ENCODE measurements around the gene THSD4.
"Not testable (repeated sequence)": the region's sequence is repeated elsewhere in the genome, so short reads cannot be mapped to it uniquely, and the experiment has no call there.

THSD4 gene

DNA sequence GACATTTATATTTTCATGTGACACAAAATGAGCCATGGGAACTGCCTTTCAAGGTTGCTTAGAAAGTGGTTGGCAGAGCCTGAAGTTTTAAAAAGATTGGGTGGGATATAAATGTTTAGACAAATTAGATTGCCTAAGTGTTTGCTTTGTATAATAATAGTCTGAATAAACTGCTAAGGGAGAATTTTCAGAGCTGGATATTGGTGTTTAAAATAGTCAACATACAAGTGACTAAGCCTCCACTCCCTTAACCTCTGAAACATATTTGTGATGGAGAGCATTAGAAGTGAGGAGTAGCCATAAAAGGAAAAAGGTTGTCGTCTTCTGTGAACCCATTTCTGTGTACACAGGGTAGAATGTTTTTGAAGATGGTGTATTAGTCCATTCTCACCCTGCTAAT, 201.6 kb downstream of the THSD4 start:
- H3K27me3 ChIP-seq = no peaks in the 10 kb centered on the region
- H3K4me2 ChIP-seq = no peak overlapping the region
- H3K27ac ChIP-seq = no peak overlapping the region
- no peaks in the 10 kb centered on the region for H4K20me1 ChIP-seq
- H3K4me1 ChIP-seq = no peaks in the 10 kb centered on the region
- H3K9ac ChIP-seq = no peak overlapping the region
- no peaks in the 10 kb centered on the region for H3K36me3 ChIP-seq
- peaks cover 10 to 20% (median 14%) of the 10 kb centered on the region in 11 experiments; a peak in 20 of 22 replicates for H3K9me3 ChIP-seq (replicated peaks in 1 of 11)
- TF ChIP-seq Cebpa-rat (IDR thresholded peaks at IDR 0.05) = no peak
- H3K4me3 ChIP-seq = no peak overlapping the region

DNA sequence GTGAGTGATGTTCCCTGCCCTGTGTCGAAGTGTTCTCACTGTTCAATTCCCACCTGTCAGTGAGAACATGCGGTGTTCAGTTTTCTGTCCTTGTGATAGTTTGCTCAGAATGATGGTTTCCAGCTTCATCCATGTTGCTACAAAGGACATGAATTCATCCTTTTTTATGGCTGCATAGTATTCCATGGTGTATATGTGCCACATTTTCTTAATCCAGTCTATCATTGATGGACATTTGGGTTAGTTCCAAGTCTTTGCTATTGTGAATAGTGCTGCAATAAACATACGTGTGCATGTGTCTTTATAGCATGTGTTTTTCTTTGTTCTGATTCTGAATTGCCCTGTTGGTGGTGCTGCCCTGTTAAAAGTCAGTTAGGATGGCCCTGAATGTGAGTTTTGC, 204.2 kb downstream of the THSD4 start:
- H3K36me3 ChIP-seq, H3K9ac ChIP-seq, H4K20me1 ChIP-seq, H3K4me1 ChIP-seq, H3K4me3 ChIP-seq, H3K27me3 ChIP-seq, H3K27ac ChIP-seq, H3K4me2 ChIP-seq: not testable (repeated sequence)
- peaks cover 10 to 20% (median 14%) of the 10 kb centered on the region in 11 experiments; a peak in 20 of 22 replicates for H3K9me3 ChIP-seq (replicated peaks in 1 of 11)

DNA sequence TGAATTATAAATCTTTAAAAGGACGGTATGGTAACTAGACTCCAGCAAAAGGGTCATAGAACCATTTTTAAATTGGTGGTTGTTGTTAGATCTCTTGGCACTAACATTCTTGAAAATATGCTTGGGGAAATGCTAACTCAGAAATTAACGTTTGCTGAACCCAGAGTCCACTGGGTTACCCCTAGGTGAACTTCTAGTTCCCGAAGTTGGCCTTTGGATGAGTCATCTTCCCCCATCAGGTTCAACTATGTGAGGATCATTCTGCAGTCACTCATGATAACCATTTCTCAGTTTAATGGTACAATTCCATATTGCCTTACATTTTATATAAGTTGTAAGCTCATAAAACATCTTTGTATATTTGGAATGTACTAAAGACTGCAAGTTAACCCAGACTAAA, 204.7 kb downstream of the THSD4 start:
- Histone ChIP-seq H3K4me1 (no peaks in the 10 kb centered on the region), H3K9ac (no peak overlapping the region)

DNA sequence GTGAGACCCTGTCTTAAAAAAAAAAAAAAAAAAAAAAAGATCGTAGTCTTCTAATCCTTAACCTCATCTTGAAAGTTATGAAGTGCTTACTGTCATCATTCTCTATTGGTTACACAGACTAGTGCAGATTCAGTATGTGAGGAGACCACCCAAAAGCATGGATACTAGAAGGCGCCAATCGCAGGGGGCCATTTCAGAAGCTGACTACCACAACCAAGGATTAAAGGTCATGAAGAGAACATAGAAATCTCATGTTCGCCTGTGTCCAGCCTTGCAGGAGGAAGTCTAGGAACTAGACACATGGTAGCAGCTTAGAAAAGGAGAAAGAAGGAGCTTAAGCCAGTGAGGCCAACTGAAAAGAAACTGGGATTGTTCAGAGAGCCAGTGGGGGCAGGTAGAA, 207.8 kb downstream of the THSD4 start:
- Histone ChIP-seq H3K27me3 (no peaks in the 10 kb centered on the region), H3K4me3 (no peak overlapping the region), H4K20me1 (no peaks in the 10 kb centered on the region), H3K36me3 (no peaks in the 10 kb centered on the region), H3K4me2 (no peak overlapping the region), H3K4me1 (no peaks in the 10 kb centered on the region), H3K27ac (no peak overlapping the region), H3K9me3 (replicated peaks in 1 of 11) (peaks cover 0 to 7% (median under 1%) of the 10 kb centered on the region in 11 experiments; a peak in 6 of 22 replicates), H3K9ac (no peak overlapping the region)
- TF ChIP-seq Cebpa-rat (IDR thresholded peaks at IDR 0.05) = no peak

More for the DNA sequence above, 204.7 kb downstream of the THSD4 start:
- peaks cover 10 to 20% (median 14%) of the 10 kb centered on the region in 11 experiments; a peak in 20 of 22 replicates for H3K9me3 ChIP-seq (replicated peaks in 1 of 11)
- no peaks in the 10 kb centered on the region for H3K36me3 ChIP-seq
- no peak for TF ChIP-seq Cebpa-rat (IDR thresholded peaks at IDR 0.05)
- H4K20me1 ChIP-seq = no peaks in the 10 kb centered on the region
- no peak overlapping the region for H3K4me2 ChIP-seq
- H3K27me3 ChIP-seq = no peaks in the 10 kb centered on the region
- H3K27ac ChIP-seq = no peak overlapping the region
- H3K4me3 ChIP-seq = no peak overlapping the region

DNA sequence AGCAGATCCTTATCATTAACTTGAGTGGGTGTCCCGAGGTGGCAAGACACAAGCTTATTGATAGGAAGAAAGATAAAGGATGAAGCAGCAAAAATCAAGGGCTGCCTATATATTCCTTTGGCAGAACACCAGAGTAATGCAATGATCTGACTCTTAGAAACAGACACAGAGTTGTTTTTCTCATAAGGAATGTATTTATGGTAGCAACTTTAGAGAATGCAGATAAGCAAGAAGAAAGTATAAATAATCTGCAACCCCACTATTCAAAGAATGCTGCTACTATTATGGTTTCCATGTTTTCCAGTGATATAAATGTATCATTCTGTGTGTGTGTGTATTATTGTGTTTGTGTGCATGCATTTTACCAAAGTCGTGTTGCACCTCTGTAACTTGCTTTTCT, 208.3 kb downstream of the THSD4 start:
- H4K20me1 ChIP-seq = no peaks in the 10 kb centered on the region
- H3K9me3 ChIP-seq (replicated peaks in 1 of 11) = peaks cover 0 to 2% (median 0%) of the 10 kb centered on the region in 11 experiments; a peak in 1 of 22 replicates
- H3K9ac ChIP-seq = no peak overlapping the region
- no peak overlapping the region for H3K27ac ChIP-seq
- no peaks in the 10 kb centered on the region for H3K27me3 ChIP-seq
- no peak for TF ChIP-seq Cebpa-rat (IDR thresholded peaks at IDR 0.05)
- no peaks in the 10 kb centered on the region for H3K4me1 ChIP-seq
- H3K4me3 ChIP-seq = no peak overlapping the region
- no peak overlapping the region for H3K4me2 ChIP-seq
- H3K36me3 ChIP-seq = no peaks in the 10 kb centered on the region

DNA sequence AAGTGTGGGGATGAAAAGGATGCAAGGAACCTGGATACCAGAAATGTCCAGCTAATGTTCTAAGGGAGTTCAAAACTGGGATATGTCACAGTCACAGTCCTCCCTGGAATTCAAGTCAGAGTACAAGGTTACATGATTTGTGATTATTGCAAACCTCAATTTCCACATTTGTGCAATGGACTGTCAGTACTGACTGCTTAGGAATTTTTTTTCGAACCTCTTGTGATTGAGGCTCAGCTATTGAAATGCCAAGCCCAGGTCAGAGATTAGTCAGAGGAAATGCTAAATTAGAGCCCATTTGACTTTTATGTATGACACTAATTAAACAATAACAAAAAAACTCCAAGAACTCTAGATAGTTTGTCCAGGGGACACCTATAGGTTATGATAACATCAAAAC, 210.2 kb downstream of the THSD4 start:
- no peak overlapping the region for H3K27ac ChIP-seq

DNA sequence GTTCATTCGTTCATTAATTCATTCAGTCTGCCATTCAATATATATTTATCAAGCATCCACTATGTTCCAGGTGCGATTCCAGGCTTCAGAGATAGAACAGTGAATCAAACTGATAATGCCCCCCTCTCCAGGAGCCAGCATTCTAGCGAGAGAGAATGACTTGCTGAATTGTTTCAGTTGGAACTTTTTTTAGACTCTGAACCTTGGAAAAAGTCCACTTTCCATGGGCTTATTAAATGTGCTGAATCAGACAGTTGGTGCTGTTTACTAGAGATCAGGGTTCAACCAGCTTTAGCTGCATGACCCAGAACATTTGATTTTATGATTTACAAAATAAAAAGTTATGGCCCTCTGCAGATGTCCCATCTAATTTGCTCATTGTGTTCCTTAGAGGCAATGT, 213.2 kb downstream of the THSD4 start:
- Histone ChIP-seq H3K4me1 (no peaks in the 10 kb centered on the region), H3K36me3 (no peaks in the 10 kb centered on the region), H3K27ac (no peak overlapping the region), H3K27me3 (no peaks in the 10 kb centered on the region), H4K20me1 (no peaks in the 10 kb centered on the region), H3K9me3 (replicated peaks in 1 of 11) (no peaks in the 10 kb centered on the region), H3K4me2 (no peak overlapping the region), H3K4me3 (no peak overlapping the region), H3K9ac (no peak overlapping the region)
- no peak for TF ChIP-seq Cebpa-rat (IDR thresholded peaks at IDR 0.05)

More for the DNA sequence above, 210.2 kb downstream of the THSD4 start:
- no peaks in the 10 kb centered on the region for H3K36me3 ChIP-seq
- no peak overlapping the region for H3K9ac ChIP-seq
- H3K9me3 ChIP-seq (replicated peaks in 1 of 11) = no peaks in the 10 kb centered on the region
- no peak for TF ChIP-seq Cebpa-rat (IDR thresholded peaks at IDR 0.05)
- no peak overlapping the region for H3K4me2 ChIP-seq
- H3K4me1 ChIP-seq = no peaks in the 10 kb centered on the region
- no peaks in the 10 kb centered on the region for H3K27me3 ChIP-seq
- no peak overlapping the region for H3K4me3 ChIP-seq
- H4K20me1 ChIP-seq = no peaks in the 10 kb centered on the region

DNA sequence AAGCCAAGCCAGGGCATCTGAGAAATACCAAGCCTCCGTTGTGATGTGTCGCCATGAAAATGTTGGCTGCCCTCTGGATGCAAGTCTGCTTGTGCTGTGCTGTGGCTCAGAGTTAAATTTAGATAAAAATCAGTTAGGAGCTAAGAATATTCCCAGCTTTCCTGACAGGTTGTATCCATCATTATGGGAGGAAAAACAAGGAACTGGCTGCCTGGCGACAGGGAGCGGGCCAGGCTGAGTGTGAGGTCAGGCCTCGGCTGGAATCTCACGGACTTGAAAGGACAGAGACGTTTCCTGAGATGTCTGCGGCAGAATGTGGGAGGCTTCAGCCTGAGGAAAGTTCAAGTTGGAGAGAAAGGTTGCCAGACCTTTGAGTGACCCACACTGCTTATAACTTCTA, 213.8 kb downstream of the THSD4 start:
- no peak overlapping the region for H3K4me2 ChIP-seq
- H3K9ac ChIP-seq = no peak overlapping the region
- no peaks in the 10 kb centered on the region for H3K9me3 ChIP-seq (replicated peaks in 1 of 11)
- no peaks in the 10 kb centered on the region for H3K36me3 ChIP-seq
- no peaks in the 10 kb centered on the region for H3K27me3 ChIP-seq
- H3K27ac ChIP-seq = no peak overlapping the region
- no peaks in the 10 kb centered on the region for H3K4me1 ChIP-seq
- H4K20me1 ChIP-seq = no peaks in the 10 kb centered on the region
- no peak overlapping the region for H3K4me3 ChIP-seq
- no peak for TF ChIP-seq Cebpa-rat (IDR thresholded peaks at IDR 0.05)

DNA sequence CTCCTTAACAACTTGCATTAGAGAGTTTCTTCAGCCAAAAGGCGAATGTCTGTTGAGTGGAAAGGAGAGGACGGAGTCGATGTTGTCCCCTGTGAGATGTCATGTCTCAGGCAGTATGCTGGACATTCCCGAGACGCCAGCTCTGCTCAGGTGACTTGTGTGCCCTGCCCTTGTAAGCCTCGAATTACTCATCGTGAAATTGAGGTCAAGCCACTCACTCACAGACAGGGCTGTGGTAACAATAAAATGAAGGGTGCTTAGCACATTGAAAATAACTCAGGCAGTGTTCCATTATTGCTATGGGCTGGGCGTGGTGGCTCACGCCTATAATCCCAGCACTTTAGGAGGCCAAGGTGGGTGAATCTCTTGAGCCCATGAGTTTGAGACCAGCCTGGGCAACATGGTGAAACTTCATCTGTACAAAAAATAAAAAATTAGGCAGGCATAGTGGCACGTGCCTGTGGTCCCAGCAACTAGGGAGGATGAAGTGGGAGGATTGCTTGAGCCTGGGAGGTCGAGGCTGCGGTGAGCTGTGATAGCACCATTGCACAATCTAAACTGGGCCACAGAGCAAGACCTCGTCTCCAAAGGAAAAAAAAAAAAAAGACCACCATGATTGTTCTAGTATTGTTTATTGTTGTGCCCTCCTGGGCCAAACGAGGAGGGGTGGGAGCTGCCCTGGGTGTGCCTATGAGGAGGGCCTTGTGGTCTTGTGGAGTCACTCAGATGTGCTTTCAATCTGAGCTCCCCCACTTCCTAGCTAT, 214.4 kb downstream of the THSD4 start:
- H3K4me2 ChIP-seq = no peak overlapping the region
- no peaks in the 10 kb centered on the region for H3K27me3 ChIP-seq
- no peaks in the 10 kb centered on the region for H4K20me1 ChIP-seq
- no peaks in the 10 kb centered on the region for H3K9me3 ChIP-seq (replicated peaks in 1 of 11)
- no peak overlapping the region for H3K4me3 ChIP-seq
- no peak overlapping the region for H3K27ac ChIP-seq
- H3K4me1 ChIP-seq = no peaks in the 10 kb centered on the region
- H3K9ac ChIP-seq = no peak overlapping the region
- H3K36me3 ChIP-seq = no peaks in the 10 kb centered on the region
- no peak for TF ChIP-seq Cebpa-rat (IDR thresholded peaks at IDR 0.05)

DNA sequence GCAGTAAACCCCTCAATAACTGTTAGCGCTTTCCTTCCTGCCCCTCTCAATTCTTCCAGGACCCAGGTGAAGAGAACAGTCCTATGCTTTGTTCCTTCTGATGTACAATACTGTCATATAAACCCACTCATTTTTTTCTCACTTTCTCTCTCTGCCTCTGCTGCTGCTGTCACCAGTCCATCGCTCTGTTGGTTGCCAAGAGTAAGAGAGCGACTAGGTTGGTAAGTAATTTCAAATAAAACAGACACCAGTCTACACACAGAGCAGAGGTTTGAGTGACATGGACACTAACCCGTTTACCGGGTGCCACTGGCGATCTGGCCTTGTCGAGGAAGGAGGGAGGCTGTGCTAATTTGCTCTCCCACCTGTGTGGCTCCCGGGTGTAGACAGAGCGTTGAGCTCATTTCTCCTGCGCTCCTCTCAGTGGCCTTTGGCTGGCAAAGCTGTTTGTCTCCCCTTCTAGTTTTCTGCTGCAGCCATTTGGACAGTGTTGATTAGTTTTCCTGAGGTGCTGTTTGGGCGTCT, 215.4 kb downstream of the THSD4 start:
- Histone ChIP-seq H4K20me1 (no peaks in the 10 kb centered on the region), H3K4me3 (no peak overlapping the region), H3K27ac (no peak overlapping the region), H3K36me3 (no peaks in the 10 kb centered on the region), H3K4me2 (no peak overlapping the region), H3K4me1 (no peaks in the 10 kb centered on the region), H3K9ac (no peak overlapping the region), H3K27me3 (no peaks in the 10 kb centered on the region; a peak in 1 of 22 replicates), H3K9me3 (replicated peaks in 1 of 11) (no peaks in the 10 kb centered on the region)
- no peak for TF ChIP-seq Cebpa-rat (IDR thresholded peaks at IDR 0.05)
